ENCODE data around the gene DNAH8. TPM values are rescaled to one million over a fixed set of nuclear protein-coding genes. Genes with fewer than 3 reads are reported as not detected.

DNAH8 gene
- total and polyA plus RNA-seq, 2 donors (not counting 3 experiments of a cell fraction or from before 2014, with no cell fraction given) = 0.29 to 0.61 TPM

DNA sequence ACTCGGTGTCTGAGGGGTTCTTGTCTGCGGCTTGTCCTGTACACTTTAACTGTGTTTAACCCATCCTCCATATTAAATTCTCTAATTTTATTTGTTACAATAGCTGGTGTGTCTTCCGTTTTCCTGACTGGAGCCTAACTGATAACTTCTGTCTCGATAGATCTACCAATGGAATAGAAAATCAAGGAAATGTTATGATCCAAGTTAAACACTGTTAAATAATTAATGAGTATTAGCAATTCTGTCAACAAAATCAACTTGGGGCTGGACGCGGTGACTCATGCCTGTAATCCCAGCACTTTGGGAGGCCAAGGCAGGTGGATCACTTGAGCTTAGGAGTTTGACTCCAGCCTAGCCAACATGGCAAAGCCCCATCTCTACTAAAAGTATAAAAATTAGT lies 81.7 kb downstream of the DNAH8 start:
- peak overlapping the region; percentile 74 for H3K4me2 ChIP-seq (ENCODE audit: insufficient read depth, low read length)
- peak overlapping the region; percentile 75 for H2AFZ ChIP-seq (ENCODE audit: low read depth, low read length)
- dilution Hi-C loops (cut with MboI; ENCODE audit: extremely low pct_ligation_motif_present, low sequenced_read_pairs) = no loop called here
- ChIA-PET CTCF (interaction anchor here (1.0 to 5.6 kb wide), 9 partner anchors 8 to 124 kb away, joined by 3 to 38 read pairs (median 6); no protein-coding TSS in a partner anchor), POLR2A (no interaction called here)
- no peaks in the 10 kb centered on the region for H4K20me1 ChIP-seq (replicated peaks; ENCODE audit: control insufficient read depth, extremely low read depth, insufficient read depth, low read length)
- peak overlapping the region; percentile 66 for H3K27ac ChIP-seq (ENCODE audit: insufficient read depth, low read depth, low read length)
- DNase-seq (ENCODE audit: low read depth, low spot score) (peak; percentile 92), FAIRE-seq (peak; percentile 77)
- H3K9me1 ChIP-seq (replicated peaks; ENCODE audit: control insufficient read depth, extremely low read depth, insufficient read depth, low read length) = no peaks in the 10 kb centered on the region
- no peak overlapping the region for H3K9ac ChIP-seq (replicated peaks; ENCODE audit: extremely low read depth, insufficient read depth, low read length)
- no peaks in the 10 kb centered on the region for H3K36me3 ChIP-seq (ENCODE audit: control insufficient read depth in 2 of 2, extremely low read depth in 1 of 2, insufficient read depth in 2 of 2, low read length in 2 of 2)
- no peaks in the 10 kb centered on the region for H3K9me3 ChIP-seq (replicated peaks; ENCODE audit: control insufficient read depth, insufficient read depth, low read length)
- no TSS peak for BruUV-seq (replicated peaks)
- peaks cover 30% of the 10 kb centered on the region for H3K4me1 ChIP-seq (ENCODE audit: control insufficient read depth, extremely low read depth, insufficient read depth, low read length)
- H3K27me3 ChIP-seq (ENCODE audit: control insufficient read depth in 2 of 2, insufficient read depth in 2 of 2, low read length in 2 of 2) = no peaks in the 10 kb centered on the region
- no peaks in the 10 kb centered on the region for H3K79me2 ChIP-seq (ENCODE audit: control insufficient read depth, insufficient read depth, low read length)
- H3K4me3 ChIP-seq (replicated peaks in 1 of 3; ENCODE audit: insufficient read depth in 1 of 3, low read depth in 1 of 3, low read length in 3 of 3) = peak overlapping the region in 1 of 3 experiments; percentile 21
- intact Hi-C loops (cut with micrococcal nuclease) = loop anchor here (1.0 kb wide), 3 partner anchors 8 to 94 kb away; partner anchors contain the start of gene GLO1
- TF ChIP-seq POLR2A (IDR thresholded peaks at IDR 0.05; ENCODE audit: low read depth, low read length) = peak; percentile 49
- peak; percentile 81 for TF ChIP-seq FOS (IDR thresholded peaks at IDR 0.05; ENCODE audit: borderline replicate concordance, insufficient read depth, low read length)
- no peak for TF ChIP-seq POLR2AphosphoS5 (IDR thresholded peaks at IDR 0.05; ENCODE audit: insufficient read depth, low read depth, low read length)
- peak; percentile 76 for TF ChIP-seq GATA2 (IDR thresholded peaks at IDR 0.05; ENCODE audit: insufficient read depth, insufficient read length, low read depth, low read length)
- no peak for TF ChIP-seq MYC (IDR thresholded peaks at IDR 0.05; ENCODE audit: low read depth, low read length)

DNA sequence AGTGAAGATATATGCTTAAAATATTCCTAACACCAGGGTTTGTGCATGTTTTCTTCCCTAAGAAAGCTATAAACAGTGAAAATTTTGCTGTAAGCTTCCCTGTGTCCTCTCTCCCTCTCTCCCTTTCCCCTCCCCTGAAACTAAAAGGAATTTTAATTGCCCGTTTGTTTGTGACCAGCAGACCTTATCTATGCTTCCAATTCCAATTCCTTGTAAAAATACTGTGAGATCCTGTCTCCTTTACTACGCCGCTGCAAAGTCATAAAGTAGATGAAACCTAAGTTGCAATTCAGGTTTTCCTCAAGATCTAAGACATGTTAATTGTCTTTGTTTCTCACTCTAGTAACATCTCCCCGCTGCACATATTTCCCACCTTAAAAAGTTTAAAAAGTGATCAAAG lies 82.3 kb downstream of the DNAH8 start:
- Histone ChIP-seq H3K9me3 (replicated peaks; ENCODE audit: control insufficient read depth, insufficient read depth, low read length) (no peaks in the 10 kb centered on the region), H3K27me3 (ENCODE audit: control insufficient read depth in 2 of 2, insufficient read depth in 2 of 2, low read length in 2 of 2) (no peaks in the 10 kb centered on the region), H3K4me3 (replicated peaks in 1 of 3; ENCODE audit: insufficient read depth in 1 of 3, low read depth in 1 of 3, low read length in 3 of 3) (no peak overlapping the region), H3K27ac (ENCODE audit: insufficient read depth, low read depth, low read length) (peak overlapping the region; percentile 66), H3K9me1 (replicated peaks; ENCODE audit: control insufficient read depth, extremely low read depth, insufficient read depth, low read length) (no peaks in the 10 kb centered on the region), H3K4me2 (ENCODE audit: insufficient read depth, low read length) (peak overlapping the region; percentile 74), H3K36me3 (ENCODE audit: control insufficient read depth in 2 of 2, extremely low read depth in 1 of 2, insufficient read depth in 2 of 2, low read length in 2 of 2) (no peaks in the 10 kb centered on the region), H2AFZ (ENCODE audit: low read depth, low read length) (peak overlapping the region; percentile 4), H3K9ac (replicated peaks; ENCODE audit: extremely low read depth, insufficient read depth, low read length) (no peak overlapping the region), H3K4me1 (ENCODE audit: control insufficient read depth, extremely low read depth, insufficient read depth, low read length) (peaks cover 30% of the 10 kb centered on the region), H3K79me2 (ENCODE audit: control insufficient read depth, insufficient read depth, low read length) (no peaks in the 10 kb centered on the region), H4K20me1 (replicated peaks; ENCODE audit: control insufficient read depth, extremely low read depth, insufficient read depth, low read length) (no peaks in the 10 kb centered on the region)
- DNase-seq (ENCODE audit: low read depth, low spot score) (peak; percentile 58), FAIRE-seq (no peak)
- ChIA-PET POLR2A (interaction anchor here (0.7 kb wide), 1 partner anchor 33 kb away, joined by 3 read pairs; no protein-coding TSS in a partner anchor), CTCF (interaction anchor here (0.6 to 5.6 kb wide), 10 partner anchors 8 to 291 kb away, joined by 3 to 38 read pairs (median 5); no protein-coding TSS in a partner anchor)
- dilution Hi-C loops (cut with MboI; ENCODE audit: extremely low pct_ligation_motif_present, low sequenced_read_pairs) (no loop called here), intact Hi-C loops (cut with micrococcal nuclease) (loop anchor here (1.0 kb wide), 1 partner anchor 8 kb away; no protein-coding TSS in a partner anchor)
- TF ChIP-seq JUN (IDR thresholded peaks at IDR 0.05; ENCODE audit: borderline replicate concordance, insufficient read depth, insufficient read length, low read depth) = no peak
- no peak for TF ChIP-seq EZH2 (IDR thresholded peaks at IDR 0.05; ENCODE audit: borderline replicate concordance, low read depth, low read length, severe bottlenecking)
- no TSS peak for BruUV-seq (replicated peaks)
